ENCODE data around the gene PCSK6.

Gene PCSK6

DNA sequence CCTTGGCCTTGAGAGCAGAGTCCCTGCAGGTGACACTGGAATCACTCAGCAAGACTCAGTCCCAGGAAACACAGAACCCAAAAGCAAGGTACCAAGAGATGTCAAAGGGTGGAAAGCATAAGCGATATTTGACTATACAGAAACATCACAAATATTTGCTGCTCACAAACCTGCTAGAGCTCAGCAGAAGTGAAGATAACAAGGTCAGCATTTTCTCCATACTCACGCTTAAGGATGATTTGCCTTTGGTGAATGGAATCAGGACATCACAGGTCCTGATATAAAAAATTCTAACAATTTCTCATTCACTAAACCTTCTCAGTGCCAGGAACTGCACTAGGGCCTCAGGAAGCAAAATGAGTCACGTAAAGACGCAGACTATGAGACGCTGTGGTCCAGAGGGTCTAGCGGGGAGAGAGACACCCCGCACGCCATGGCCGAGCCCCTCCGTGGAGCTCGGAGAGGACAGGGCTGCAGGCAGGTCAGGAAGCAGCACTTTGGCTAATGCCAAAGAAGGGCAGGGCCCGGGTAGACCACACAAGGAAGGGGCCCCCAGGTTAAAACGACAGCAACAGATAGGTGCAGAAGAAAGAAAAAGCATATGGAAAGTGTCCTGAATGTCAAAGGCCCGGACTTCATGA is 10.7 kb downstream of the PCSK6 start:
- Histone ChIP-seq H3K27ac (ENCODE audit: low read length) (no peak overlapping the region), H3K4me1 (ENCODE audit: control insufficient read depth in 1 of 2, insufficient read depth in 2 of 2, low read length in 2 of 2) (no peaks in the 10 kb centered on the region), H3K4me3 (ENCODE audit: low read depth in 1 of 2, low read length in 2 of 2) (no peak overlapping the region)

DNA sequence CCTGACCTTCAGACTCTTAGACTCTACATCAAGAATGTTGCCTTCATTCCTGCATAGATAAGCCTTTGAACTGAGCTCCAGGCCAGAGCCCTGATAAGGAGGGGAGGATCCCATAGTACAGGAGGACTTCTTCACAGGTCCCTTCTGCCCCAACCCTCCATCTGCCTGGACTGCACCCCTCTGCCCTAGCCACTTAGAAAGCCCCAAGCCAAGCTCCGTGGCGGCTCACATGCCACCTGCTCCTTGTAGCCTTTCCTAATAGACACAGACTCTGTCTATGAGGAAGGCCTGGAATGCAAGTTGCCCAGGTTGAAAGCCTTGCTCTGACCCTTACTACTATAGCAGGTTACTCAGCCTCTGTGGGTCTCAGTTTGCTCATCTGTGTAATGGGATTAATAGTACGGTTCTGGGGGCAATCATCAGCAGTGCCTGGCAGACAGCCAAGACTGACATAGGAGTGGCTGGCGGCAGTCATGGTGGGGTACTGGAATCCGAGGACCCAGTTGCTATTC is 11.6 kb downstream of the PCSK6 start:
- Histone ChIP-seq H3K4me1 (ENCODE audit: control insufficient read depth in 1 of 2, insufficient read depth in 2 of 2, low read length in 2 of 2) (no peaks in the 10 kb centered on the region), H3K4me3 (ENCODE audit: low read depth in 1 of 2, low read length in 2 of 2) (no peak overlapping the region), H3K27me3 (ENCODE audit: low read depth, low read length) (no peaks in the 10 kb centered on the region), H3K27ac (ENCODE audit: low read length) (no peak overlapping the region), H3K9me3 (ENCODE audit: control insufficient read depth in 1 of 2, low read length in 2 of 2) (no peaks in the 10 kb centered on the region), H3K36me3 (ENCODE audit: control insufficient read depth in 1 of 2, insufficient read depth in 2 of 2, low read length in 2 of 2) (no peaks in the 10 kb centered on the region)

More for the DNA sequence above, 10.7 kb downstream of the PCSK6 start:
- H3K27me3 ChIP-seq (ENCODE audit: low read depth, low read length) = no peaks in the 10 kb centered on the region
- no peaks in the 10 kb centered on the region for H3K36me3 ChIP-seq (ENCODE audit: control insufficient read depth in 1 of 2, insufficient read depth in 2 of 2, low read length in 2 of 2)
- H3K9me3 ChIP-seq (ENCODE audit: control insufficient read depth in 1 of 2, low read length in 2 of 2) = no peaks in the 10 kb centered on the region

DNA sequence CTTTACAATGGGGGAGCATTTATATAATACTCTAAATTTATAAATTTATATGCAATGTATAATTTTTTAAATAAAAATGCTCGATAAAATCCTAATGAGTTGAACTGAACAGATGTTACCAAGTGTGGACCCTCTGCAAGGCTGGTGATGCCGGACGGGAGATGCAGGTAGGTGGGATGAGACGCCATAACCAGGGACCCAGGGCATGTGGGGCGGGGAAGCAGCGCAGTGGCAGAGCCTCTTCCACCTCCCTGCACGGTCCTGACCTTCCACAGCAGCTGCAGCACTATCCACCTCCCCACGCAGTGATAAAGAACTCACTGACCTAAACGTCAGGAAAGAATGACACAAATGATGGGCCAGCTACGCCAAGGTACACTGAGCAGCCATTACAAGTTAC is 12.8 kb downstream of the PCSK6 start:
- H3K27ac ChIP-seq (ENCODE audit: low read length) = no peak overlapping the region
- H3K27me3 ChIP-seq (ENCODE audit: low read depth, low read length) = no peaks in the 10 kb centered on the region
- no peak overlapping the region for H3K4me3 ChIP-seq (ENCODE audit: low read depth in 1 of 2, low read length in 2 of 2)
- H3K36me3 ChIP-seq (ENCODE audit: control insufficient read depth in 1 of 2, insufficient read depth in 2 of 2, low read length in 2 of 2) = no peaks in the 10 kb centered on the region
- no peaks in the 10 kb centered on the region for H3K9me3 ChIP-seq (ENCODE audit: control insufficient read depth in 1 of 2, low read length in 2 of 2)
- H3K4me1 ChIP-seq (ENCODE audit: control insufficient read depth in 1 of 2, insufficient read depth in 2 of 2, low read length in 2 of 2) = no peaks in the 10 kb centered on the region

DNA sequence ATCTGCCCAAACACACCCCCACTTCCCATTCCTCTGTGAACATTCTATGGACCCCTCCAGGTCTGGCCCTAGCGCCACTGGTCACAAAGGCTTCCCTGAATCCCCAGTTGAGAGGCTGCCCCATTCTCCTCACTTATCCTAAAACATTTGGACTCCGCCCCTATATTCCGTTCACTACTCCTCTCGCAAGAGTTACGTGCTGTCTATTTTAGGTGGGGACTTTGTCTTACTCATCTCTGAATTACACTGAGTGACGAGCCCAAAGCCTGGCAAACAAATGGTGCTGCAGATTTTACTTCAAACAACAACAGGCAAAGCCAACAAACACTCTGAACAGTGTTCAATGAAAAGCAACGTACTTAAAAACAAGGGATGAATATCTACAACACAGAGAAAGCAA is 14.5 kb downstream of the PCSK6 start:
- Histone ChIP-seq H3K4me3 (ENCODE audit: low read depth in 1 of 2, low read length in 2 of 2) (no peak overlapping the region), H3K4me1 (ENCODE audit: control insufficient read depth in 1 of 2, insufficient read depth in 2 of 2, low read length in 2 of 2) (no peaks in the 10 kb centered on the region), H3K9me3 (ENCODE audit: control insufficient read depth in 1 of 2, low read length in 2 of 2) (no peaks in the 10 kb centered on the region), H3K27ac (ENCODE audit: low read length) (no peak overlapping the region), H3K27me3 (ENCODE audit: low read depth, low read length) (no peaks in the 10 kb centered on the region), H3K36me3 (ENCODE audit: control insufficient read depth in 1 of 2, insufficient read depth in 2 of 2, low read length in 2 of 2) (no peaks in the 10 kb centered on the region)

DNA sequence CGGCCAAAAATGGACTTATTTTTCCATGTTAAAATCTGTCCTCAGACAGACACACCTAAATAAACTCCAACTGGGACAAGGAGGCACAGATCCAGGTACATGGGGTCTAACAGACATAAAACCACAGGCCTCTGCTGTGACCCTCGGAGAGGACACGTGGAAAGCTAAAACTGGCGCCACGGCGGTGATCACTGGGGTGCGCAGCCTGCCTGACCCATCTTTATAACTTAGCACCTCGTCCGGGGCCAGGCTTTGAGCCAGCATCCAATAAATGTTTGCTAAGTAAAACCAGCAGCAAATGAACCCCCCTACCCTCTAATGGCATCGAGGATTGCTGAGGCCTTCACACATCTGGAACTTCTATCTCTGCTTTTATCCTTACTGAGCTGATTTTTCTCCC is 15.3 kb downstream of the PCSK6 start:
- Histone ChIP-seq H3K4me3 (ENCODE audit: low read depth in 1 of 2, low read length in 2 of 2) (no peak overlapping the region), H3K9me3 (ENCODE audit: control insufficient read depth in 1 of 2, low read length in 2 of 2) (no peaks in the 10 kb centered on the region), H3K36me3 (ENCODE audit: control insufficient read depth in 1 of 2, insufficient read depth in 2 of 2, low read length in 2 of 2) (no peaks in the 10 kb centered on the region), H3K4me1 (ENCODE audit: control insufficient read depth in 1 of 2, insufficient read depth in 2 of 2, low read length in 2 of 2) (no peaks in the 10 kb centered on the region), H3K27ac (ENCODE audit: low read length) (no peak overlapping the region), H3K27me3 (ENCODE audit: low read depth, low read length) (no peaks in the 10 kb centered on the region)

DNA sequence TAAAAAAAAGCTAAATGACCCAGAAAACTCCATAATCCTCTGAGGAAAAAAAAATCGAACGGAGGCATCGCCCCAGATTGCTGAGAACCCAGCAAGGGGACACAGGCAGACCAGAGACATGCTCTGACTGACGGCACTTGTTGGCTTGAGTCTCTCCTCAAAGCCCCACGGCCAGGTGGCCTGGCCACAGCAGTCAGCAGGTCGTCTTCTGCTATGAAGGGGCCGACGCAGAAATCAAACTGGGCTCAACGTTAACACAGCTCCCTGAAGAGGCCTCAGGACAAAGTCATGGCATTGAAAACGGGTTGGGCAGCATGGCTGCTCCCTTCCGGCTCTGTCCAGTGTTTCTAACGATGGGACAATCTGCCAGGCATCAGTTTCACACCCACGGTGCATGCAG is 17.5 kb downstream of the PCSK6 start:
- Histone ChIP-seq H3K36me3 (ENCODE audit: control insufficient read depth in 1 of 2, insufficient read depth in 2 of 2, low read length in 2 of 2) (no peaks in the 10 kb centered on the region), H3K27ac (ENCODE audit: low read length) (no peak overlapping the region), H3K4me3 (ENCODE audit: low read depth in 1 of 2, low read length in 2 of 2) (no peak overlapping the region), H3K27me3 (ENCODE audit: low read depth, low read length) (no peaks in the 10 kb centered on the region), H3K4me1 (ENCODE audit: control insufficient read depth in 1 of 2, insufficient read depth in 2 of 2, low read length in 2 of 2) (no peaks in the 10 kb centered on the region), H3K9me3 (ENCODE audit: control insufficient read depth in 1 of 2, low read length in 2 of 2) (no peaks in the 10 kb centered on the region)

DNA sequence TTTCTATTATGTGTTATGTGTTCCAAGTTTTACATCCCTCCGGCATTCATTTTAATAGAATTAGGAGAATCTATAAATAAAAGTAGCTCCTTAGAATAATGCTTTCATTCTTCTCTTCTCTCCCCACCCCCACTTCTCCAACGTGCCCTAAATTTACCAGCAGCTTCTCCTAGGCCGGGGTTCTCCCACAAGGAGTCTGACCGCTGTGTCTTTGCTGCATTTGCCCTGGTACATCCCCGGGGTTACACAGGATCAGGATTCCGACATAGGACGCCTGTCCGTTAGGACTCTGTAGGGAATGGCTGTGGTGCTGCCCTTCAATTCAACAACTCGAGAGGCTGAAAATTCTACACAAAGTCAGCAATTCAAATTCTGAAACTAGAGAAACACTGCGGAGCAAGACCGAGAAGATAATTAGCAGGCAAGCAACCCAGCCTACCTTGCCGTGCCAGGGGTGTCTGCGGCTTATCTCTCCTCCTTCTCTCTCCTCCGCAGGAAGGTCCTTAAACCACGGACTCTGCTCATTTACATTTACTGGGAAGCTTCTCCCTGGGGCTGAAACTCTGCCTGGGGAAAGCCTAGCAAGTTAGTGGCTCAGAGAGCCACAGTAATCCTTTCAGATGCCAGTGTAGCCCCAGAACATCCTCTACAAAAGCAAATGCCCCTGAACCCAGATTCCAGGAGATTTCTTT is 18.8 kb downstream of the PCSK6 start:
- Histone ChIP-seq H3K4me3 (ENCODE audit: low read depth in 1 of 2, low read length in 2 of 2) (no peak overlapping the region), H3K27ac (ENCODE audit: low read length) (no peak overlapping the region), H3K4me1 (ENCODE audit: control insufficient read depth in 1 of 2, insufficient read depth in 2 of 2, low read length in 2 of 2) (no peaks in the 10 kb centered on the region), H3K9me3 (ENCODE audit: control insufficient read depth in 1 of 2, low read length in 2 of 2) (peaks cover 0 to 3% of the 10 kb centered on the region in 2 donors), H3K36me3 (ENCODE audit: control insufficient read depth in 1 of 2, insufficient read depth in 2 of 2, low read length in 2 of 2) (no peaks in the 10 kb centered on the region), H3K27me3 (ENCODE audit: low read depth, low read length) (no peaks in the 10 kb centered on the region)

DNA sequence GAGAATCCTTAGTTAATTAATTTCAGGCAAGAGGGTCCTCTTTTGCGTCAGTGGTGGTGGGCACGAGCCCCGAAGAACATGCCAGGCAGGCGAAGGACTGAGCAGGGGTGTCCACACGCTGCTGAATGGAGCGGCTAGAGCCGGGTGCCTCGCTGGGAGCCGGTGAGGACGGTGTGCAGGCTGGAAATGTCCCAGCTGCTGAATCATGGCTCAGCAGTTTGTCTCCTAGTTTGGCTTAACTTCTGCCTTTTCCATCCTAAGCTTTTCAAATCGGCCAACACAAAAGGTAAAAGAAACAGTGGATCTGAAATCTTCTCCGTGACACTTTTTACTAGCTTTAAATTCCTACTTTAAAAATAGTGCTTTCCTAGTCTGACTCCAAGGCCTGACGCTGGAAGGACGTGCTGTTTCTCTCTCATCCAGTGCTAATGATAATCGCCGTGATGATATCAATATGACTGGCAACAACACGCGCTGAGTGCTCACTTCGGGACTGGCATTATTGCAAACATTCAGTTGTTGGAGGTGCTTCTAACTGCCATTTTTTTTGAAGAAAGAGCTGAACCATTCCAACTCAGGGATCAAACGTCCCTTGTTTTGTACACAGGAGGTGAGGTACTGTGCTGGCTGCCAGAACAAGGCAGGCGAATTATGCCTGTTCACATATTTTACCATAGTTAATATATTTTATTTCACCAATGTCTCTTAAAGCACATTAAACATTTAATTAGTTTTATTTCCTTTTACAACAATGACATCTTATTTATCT is 19.8 kb downstream of the PCSK6 start:
- peaks cover 0 to 3% of the 10 kb centered on the region in 2 donors for H3K9me3 ChIP-seq (ENCODE audit: control insufficient read depth in 1 of 2, low read length in 2 of 2)
- no peaks in the 10 kb centered on the region for H3K27me3 ChIP-seq (ENCODE audit: low read depth, low read length)
- no peaks in the 10 kb centered on the region for H3K4me1 ChIP-seq (ENCODE audit: control insufficient read depth in 1 of 2, insufficient read depth in 2 of 2, low read length in 2 of 2)
- no peaks in the 10 kb centered on the region for H3K36me3 ChIP-seq (ENCODE audit: control insufficient read depth in 1 of 2, insufficient read depth in 2 of 2, low read length in 2 of 2)
- H3K27ac ChIP-seq (ENCODE audit: low read length) = no peak overlapping the region
- H3K4me3 ChIP-seq (ENCODE audit: low read depth in 1 of 2, low read length in 2 of 2) = no peak overlapping the region

DNA sequence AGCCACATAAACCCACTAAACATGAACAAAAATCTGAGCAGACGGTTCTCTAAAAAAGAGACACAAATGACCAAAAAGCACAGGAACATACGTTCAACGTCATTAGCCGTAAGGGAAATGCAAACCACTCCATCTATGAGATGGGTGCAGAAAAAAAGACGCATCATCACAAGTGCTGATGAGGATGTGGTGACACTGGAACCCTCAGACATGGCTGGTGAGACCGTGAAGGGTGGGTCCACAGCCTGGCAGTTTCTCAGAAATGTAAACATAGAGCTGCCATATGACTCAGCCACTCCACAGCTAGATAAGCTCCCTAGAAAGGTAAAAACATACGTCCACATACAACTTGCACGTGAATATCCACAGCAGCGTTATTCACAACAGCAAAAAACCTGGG is 23.3 kb downstream of the PCSK6 start:
- Histone ChIP-seq H3K4me1 (ENCODE audit: control insufficient read depth in 1 of 2, insufficient read depth in 2 of 2, low read length in 2 of 2) (no peaks in the 10 kb centered on the region), H3K9me3 (ENCODE audit: control insufficient read depth in 1 of 2, low read length in 2 of 2) (peaks cover 0 to 3% of the 10 kb centered on the region in 2 donors), H3K4me3 (ENCODE audit: low read depth in 1 of 2, low read length in 2 of 2) (no peak overlapping the region), H3K27me3 (ENCODE audit: low read depth, low read length) (no peaks in the 10 kb centered on the region), H3K27ac (ENCODE audit: low read length) (no peak overlapping the region), H3K36me3 (ENCODE audit: control insufficient read depth in 1 of 2, insufficient read depth in 2 of 2, low read length in 2 of 2) (no peaks in the 10 kb centered on the region)

DNA sequence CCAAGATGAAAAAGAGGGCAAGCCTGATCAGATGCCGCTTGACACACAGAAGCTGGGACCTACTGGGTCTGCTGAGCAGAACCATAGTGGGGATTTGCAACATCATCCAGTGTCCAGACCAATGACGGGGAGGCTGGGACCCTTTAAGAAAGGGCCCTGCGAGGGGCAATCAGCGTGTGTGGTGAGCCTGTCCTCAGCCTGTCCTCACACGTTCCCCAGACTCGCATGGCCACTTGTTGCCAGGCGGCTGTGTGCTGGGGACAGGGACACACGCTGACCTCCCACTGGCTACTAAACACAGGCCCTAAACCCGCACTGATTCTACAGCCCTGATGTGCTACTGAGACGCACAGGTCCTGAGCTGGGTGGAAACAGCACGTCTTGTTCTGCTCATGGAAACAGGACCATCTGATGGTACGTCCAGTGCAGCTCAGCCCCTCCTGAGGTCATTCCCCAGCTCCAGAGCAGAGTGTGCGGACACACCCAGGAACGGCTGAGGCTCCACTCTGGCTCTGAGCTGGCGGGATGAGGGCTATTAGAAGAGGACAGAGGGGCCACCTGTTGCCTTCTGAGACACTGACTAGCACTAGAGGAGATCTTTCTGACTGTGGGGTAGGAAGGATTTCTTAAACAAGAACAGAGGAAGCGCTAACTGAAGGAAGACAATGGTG is 24.4 kb downstream of the PCSK6 start:
- Histone ChIP-seq H3K36me3 (ENCODE audit: control insufficient read depth in 1 of 2, insufficient read depth in 2 of 2, low read length in 2 of 2) (no peaks in the 10 kb centered on the region), H3K4me3 (ENCODE audit: low read depth in 1 of 2, low read length in 2 of 2) (no peak overlapping the region), H3K4me1 (ENCODE audit: control insufficient read depth in 1 of 2, insufficient read depth in 2 of 2, low read length in 2 of 2) (no peaks in the 10 kb centered on the region), H3K27me3 (ENCODE audit: low read depth, low read length) (no peaks in the 10 kb centered on the region), H3K27ac (ENCODE audit: low read length) (no peak overlapping the region), H3K9me3 (ENCODE audit: control insufficient read depth in 1 of 2, low read length in 2 of 2) (peaks cover 0 to 3% of the 10 kb centered on the region in 2 donors)

Data from muscle layer of duodenum (tissue), 2 donors.